ENCODE results near the gene CALML4.

Gene CALML4

GRCh38 chr15:68208136-68208535, 3.0 kb upstream of the CALML4 start:
- Histone ChIP-seq H3K27ac (ENCODE audit: low read depth, low read length) (no peak overlapping the region), H3K36me3 (ENCODE audit: control insufficient read depth, insufficient read depth, low read length) (no peaks in the 10 kb centered on the region), H3K4ac (ENCODE audit: low read depth, low read length) (no peak overlapping the region), H3K4me3 (ENCODE audit: low read length) (no peak overlapping the region), H2AK5ac (ENCODE audit: low read length) (no peak overlapping the region), H3K4me2 (ENCODE audit: low read length) (no peak overlapping the region), H3K79me2 (ENCODE audit: control insufficient read depth, insufficient read depth, low read length) (no peaks in the 10 kb centered on the region), H4K5ac (ENCODE audit: low read length) (no peak overlapping the region), H3K56ac (ENCODE audit: low read length) (no peak overlapping the region), H2BK15ac (replicated peaks; ENCODE audit: low read depth) (no peak overlapping the region), H3K9ac (ENCODE audit: low read length) (no peak overlapping the region), H2BK5ac (ENCODE audit: low read length) (no peak overlapping the region), H3K18ac (ENCODE audit: low read length) (no peak overlapping the region), H4K8ac (ENCODE audit: low read depth, low read length) (no peak overlapping the region), H2BK120ac (ENCODE audit: low read depth, low read length) (no peak overlapping the region), H3K23ac (ENCODE audit: low read length) (no peak overlapping the region), H3K79me1 (ENCODE audit: low read length) (peaks cover 14% of the 10 kb centered on the region), H3K27me3 (ENCODE audit: insufficient read depth, low read length, poor library complexity) (no peaks in the 10 kb centered on the region), H3K4me1 (ENCODE audit: control insufficient read depth, low read depth, low read length) (peaks cover 12% of the 10 kb centered on the region)
- no peak for DNase-seq
- no CpG with 5 or more reads among the region's 16 CpGs for WGBS (ENCODE audit: extremely low coverage, insufficient coverage, low lambda C conversion rate)

- no peak overlapping the region for H2BK120ac ChIP-seq (ENCODE audit: low read depth, low read length)
- peaks cover 14% of the 10 kb centered on the region for H3K79me1 ChIP-seq (ENCODE audit: low read length)
- H3K4me3 ChIP-seq (ENCODE audit: low read length) = no peak overlapping the region
- H3K4me2 ChIP-seq (ENCODE audit: low read length) = no peak overlapping the region
- H3K23ac ChIP-seq (ENCODE audit: low read length) = no peak overlapping the region
- H2AK5ac ChIP-seq (ENCODE audit: low read length) = no peak overlapping the region
- no peak for DNase-seq
- no peak overlapping the region for H3K4ac ChIP-seq (ENCODE audit: low read depth, low read length)
- peaks cover 12% of the 10 kb centered on the region for H3K4me1 ChIP-seq (ENCODE audit: control insufficient read depth, low read depth, low read length)
- H4K5ac ChIP-seq (ENCODE audit: low read length) = no peak overlapping the region
- no peak overlapping the region for H3K27ac ChIP-seq (ENCODE audit: low read depth, low read length)
- H3K18ac ChIP-seq (ENCODE audit: low read length) = no peak overlapping the region
- no peaks in the 10 kb centered on the region for H3K36me3 ChIP-seq (ENCODE audit: control insufficient read depth, insufficient read depth, low read length)
- no peaks in the 10 kb centered on the region for H3K79me2 ChIP-seq (ENCODE audit: control insufficient read depth, insufficient read depth, low read length)
- no peak overlapping the region for H3K56ac ChIP-seq (ENCODE audit: low read length)
- H3K9ac ChIP-seq (ENCODE audit: low read length) = no peak overlapping the region
- H3K27me3 ChIP-seq (ENCODE audit: insufficient read depth, low read length, poor library complexity) = no peaks in the 10 kb centered on the region
- no peak overlapping the region for H2BK5ac ChIP-seq (ENCODE audit: low read length)
- WGBS (ENCODE audit: extremely low coverage, insufficient coverage, low lambda C conversion rate) = no CpG with 5 or more reads among the region's 12 CpGs
- no peak overlapping the region for H4K8ac ChIP-seq (ENCODE audit: low read depth, low read length)
- no peak overlapping the region for H2BK15ac ChIP-seq (replicated peaks; ENCODE audit: low read depth)
Measured at GRCh38 chr15:68207176-68207935, 2.2 kb upstream of the CALML4 start.

- H2BK120ac ChIP-seq (ENCODE audit: low read depth, low read length) = no peak overlapping the region
- no peak overlapping the region for H2AK5ac ChIP-seq (ENCODE audit: low read length)
- H3K4me1 ChIP-seq (ENCODE audit: control insufficient read depth, low read depth, low read length) = peaks cover 12% of the 10 kb centered on the region
- no peak for DNase-seq
- no peak overlapping the region for H3K27ac ChIP-seq (ENCODE audit: low read depth, low read length)
- no CpG with 5 or more reads among the region's 12 CpGs for WGBS (ENCODE audit: extremely low coverage, insufficient coverage, low lambda C conversion rate)
- no peaks in the 10 kb centered on the region for H3K27me3 ChIP-seq (ENCODE audit: insufficient read depth, low read length, poor library complexity)
- H4K5ac ChIP-seq (ENCODE audit: low read length) = no peak overlapping the region
- H3K56ac ChIP-seq (ENCODE audit: low read length) = no peak overlapping the region
- peaks cover 14% of the 10 kb centered on the region for H3K79me1 ChIP-seq (ENCODE audit: low read length)
- H3K4me3 ChIP-seq (ENCODE audit: low read length) = no peak overlapping the region
- no peak overlapping the region for H3K4me2 ChIP-seq (ENCODE audit: low read length)
- H3K79me2 ChIP-seq (ENCODE audit: control insufficient read depth, insufficient read depth, low read length) = no peaks in the 10 kb centered on the region
- no peak overlapping the region for H2BK15ac ChIP-seq (replicated peaks; ENCODE audit: low read depth)
- H3K36me3 ChIP-seq (ENCODE audit: control insufficient read depth, insufficient read depth, low read length) = no peaks in the 10 kb centered on the region
- no peak overlapping the region for H3K9ac ChIP-seq (ENCODE audit: low read length)
- H4K8ac ChIP-seq (ENCODE audit: low read depth, low read length) = no peak overlapping the region
- no peak overlapping the region for H2BK5ac ChIP-seq (ENCODE audit: low read length)
- no peak overlapping the region for H3K18ac ChIP-seq (ENCODE audit: low read length)
- no peak overlapping the region for H3K4ac ChIP-seq (ENCODE audit: low read depth, low read length)
- no peak overlapping the region for H3K23ac ChIP-seq (ENCODE audit: low read length)
Measured at GRCh38 chr15:68206711-68207151, 1.6 kb upstream of the CALML4 start.

GRCh38 chr15:68205954-68206539, 915 bp upstream of the CALML4 start:
- Histone ChIP-seq H3K23ac (ENCODE audit: low read length) (peak overlapping the region; percentile 48), H3K4me1 (ENCODE audit: control insufficient read depth, low read depth, low read length) (peaks cover 12% of the 10 kb centered on the region), H2BK120ac (ENCODE audit: low read depth, low read length) (no peak overlapping the region), H3K79me2 (ENCODE audit: control insufficient read depth, insufficient read depth, low read length) (no peaks in the 10 kb centered on the region), H3K79me1 (ENCODE audit: low read length) (peaks cover 14% of the 10 kb centered on the region), H3K36me3 (ENCODE audit: control insufficient read depth, insufficient read depth, low read length) (no peaks in the 10 kb centered on the region), H4K8ac (ENCODE audit: low read depth, low read length) (no peak overlapping the region), H3K18ac (ENCODE audit: low read length) (peak overlapping the region; percentile 55), H2AK5ac (ENCODE audit: low read length) (no peak overlapping the region), H2BK15ac (replicated peaks; ENCODE audit: low read depth) (no peak overlapping the region), H3K27ac (ENCODE audit: low read depth, low read length) (no peak overlapping the region), H4K5ac (ENCODE audit: low read length) (no peak overlapping the region), H3K4me2 (ENCODE audit: low read length) (no peak overlapping the region), H3K9ac (ENCODE audit: low read length) (peak overlapping the region; percentile 5), H2BK5ac (ENCODE audit: low read length) (no peak overlapping the region), H3K4ac (ENCODE audit: low read depth, low read length) (no peak overlapping the region), H3K27me3 (ENCODE audit: insufficient read depth, low read length, poor library complexity) (no peaks in the 10 kb centered on the region), H3K56ac (ENCODE audit: low read length) (peak overlapping the region; percentile 35), H3K4me3 (ENCODE audit: low read length) (no peak overlapping the region)
- DNase-seq = peak; percentile 75
- WGBS (ENCODE audit: extremely low coverage, insufficient coverage, low lambda C conversion rate) = no CpG with 5 or more reads among the region's 14 CpGs

GRCh38 chr15:68205558-68205944, 419 bp upstream of the CALML4 start:
- H3K79me2 ChIP-seq (ENCODE audit: control insufficient read depth, insufficient read depth, low read length) = no peaks in the 10 kb centered on the region
- H3K4me1 ChIP-seq (ENCODE audit: control insufficient read depth, low read depth, low read length) = peaks cover 12% of the 10 kb centered on the region
- DNase-seq = no peak
- H3K56ac ChIP-seq (ENCODE audit: low read length) = peak overlapping the region; percentile 35
- H3K23ac ChIP-seq (ENCODE audit: low read length) = peak overlapping the region; percentile 48
- no peak overlapping the region for H3K4me3 ChIP-seq (ENCODE audit: low read length)
- H2BK120ac ChIP-seq (ENCODE audit: low read depth, low read length) = no peak overlapping the region
- peak overlapping the region; percentile 55 for H3K18ac ChIP-seq (ENCODE audit: low read length)
- no peak overlapping the region for H3K27ac ChIP-seq (ENCODE audit: low read depth, low read length)
- no CpG with 5 or more reads among the region's 13 CpGs for WGBS (ENCODE audit: extremely low coverage, insufficient coverage, low lambda C conversion rate)
- H3K9ac ChIP-seq (ENCODE audit: low read length) = peak overlapping the region; percentile 5
- no peak overlapping the region for H2BK5ac ChIP-seq (ENCODE audit: low read length)
- no peaks in the 10 kb centered on the region for H3K36me3 ChIP-seq (ENCODE audit: control insufficient read depth, insufficient read depth, low read length)
- no peak overlapping the region for H3K4me2 ChIP-seq (ENCODE audit: low read length)
- H4K8ac ChIP-seq (ENCODE audit: low read depth, low read length) = no peak overlapping the region
- H2AK5ac ChIP-seq (ENCODE audit: low read length) = no peak overlapping the region
- H2BK15ac ChIP-seq (replicated peaks; ENCODE audit: low read depth) = no peak overlapping the region
- H4K5ac ChIP-seq (ENCODE audit: low read length) = no peak overlapping the region
- H3K79me1 ChIP-seq (ENCODE audit: low read length) = peaks cover 14% of the 10 kb centered on the region
- H3K4ac ChIP-seq (ENCODE audit: low read depth, low read length) = no peak overlapping the region
- no peaks in the 10 kb centered on the region for H3K27me3 ChIP-seq (ENCODE audit: insufficient read depth, low read length, poor library complexity)

Measured in mesendoderm (in vitro differentiated cells).